Mesenchymal stem cell (in vitro differentiated cells and primary cell): ENCODE measurements around the gene CEACAM16.

Experiments
- DNase-seq: peaks from one replicate; pipeline ENCODE4 v3.0.0-alpha.2; 2013
- H2AFZ ChIP-seq: one replicate; pipeline ENCODE4 v1.6.1; 2013; ENCODE audit warnings: low read depth, mild to moderate bottlenecking, control low read depth, inconsistent platforms, low read length, moderate library complexity
- H2AK5ac ChIP-seq: 2 replicates; pipeline ENCODE4 v1.6.1; 2013; ENCODE audit warnings: low read length, moderate library complexity, mild to moderate bottlenecking, inconsistent platforms; ENCODE audit not compliant: severe bottlenecking
- H2BK120ac ChIP-seq: one replicate; pipeline ENCODE4 v1.6.1; 2013; ENCODE audit warnings: low read depth, mild to moderate bottlenecking, inconsistent platforms, low read length, moderate library complexity
- H2BK12ac ChIP-seq, 2 experiments: one replicate each; pipeline ENCODE4 v1.6.1; 2013; ENCODE audit warnings: inconsistent platforms in 2 of 2, low read length in 2 of 2, mild to moderate bottlenecking in 2 of 2, moderate library complexity in 2 of 2, control low read depth in 1 of 2
- H2BK15ac ChIP-seq: one replicate; pipeline ENCODE4 v1.6.1; 2013; ENCODE audit warnings: mild to moderate bottlenecking, low read depth, inconsistent platforms; ENCODE audit not compliant: poor library complexity, severe bottlenecking
- H2BK5ac ChIP-seq: 2 replicates; pipeline ENCODE4 v1.6.1; 2013; ENCODE audit warnings: low read depth, mild to moderate bottlenecking, low read length, control low read depth, inconsistent platforms; ENCODE audit not compliant: poor library complexity, severe bottlenecking
- H3K14ac ChIP-seq, 2 experiments: one replicate each; pipeline ENCODE4 v1.6.1; 2013; ENCODE audit warnings: inconsistent platforms in 2 of 2, low read length in 2 of 2, control low read depth in 1 of 2, mild to moderate bottlenecking in 1 of 2, moderate library complexity in 1 of 2
- H3K18ac ChIP-seq, 2 experiments: one replicate each; pipeline ENCODE4 v1.6.1; 2013; ENCODE audit warnings: inconsistent platforms in 2 of 2, low read length in 2 of 2, control low read depth in 1 of 2, low read depth in 1 of 2, mild to moderate bottlenecking in 1 of 2
- H3K23ac ChIP-seq, 2 experiments: one replicate each; pipeline ENCODE4 v1.6.1; 2013; ENCODE audit warnings: inconsistent platforms in 2 of 2, low read length in 2 of 2, mild to moderate bottlenecking in 2 of 2, moderate library complexity in 2 of 2, control low read depth in 1 of 2
- H3K27ac ChIP-seq: 2 replicates; pipeline ENCODE4 v1.5.1; 2013; ENCODE audit warnings: mild to moderate bottlenecking, moderate library complexity, low read length, control low read depth, inconsistent platforms; ENCODE audit not compliant: poor library complexity, severe bottlenecking
- H3K27me3 ChIP-seq, 2 experiments: 2 replicates each; pipeline versions ENCODE4 v1.6.1 to v1.7.0; 2013; ENCODE audit warnings: low read length in 2 of 2, mild to moderate bottlenecking in 2 of 2, moderate library complexity in 2 of 2, control low read depth in 1 of 2, inconsistent platforms in 1 of 2; ENCODE audit not compliant: control insufficient read depth in 1 of 2, insufficient read depth in 1 of 2
- H3K36me3 ChIP-seq, 2 experiments: 2 replicates each; pipeline versions ENCODE4 v1.6.1 to v1.7.0; 2013; ENCODE audit warnings: low read length in 2 of 2, control low read depth in 1 of 2, inconsistent platforms in 1 of 2, low read depth in 1 of 2, mild to moderate bottlenecking in 1 of 2; ENCODE audit not compliant: insufficient read depth in 2 of 2, control insufficient read depth in 1 of 2
- H3K4ac ChIP-seq, 2 experiments: one replicate each; pipeline ENCODE4 v1.6.1; 2013; ENCODE audit warnings: inconsistent platforms in 2 of 2, low read length in 2 of 2, mild to moderate bottlenecking in 2 of 2, moderate library complexity in 2 of 2, control low read depth in 1 of 2, low read depth in 1 of 2
- H3K4me1 ChIP-seq: 2 replicates; pipeline ENCODE4 v1.6.1; 2013; ENCODE audit warnings: low read depth, low read length, control low read depth; ENCODE audit not compliant: control insufficient read depth, insufficient read depth
- H3K4me2 ChIP-seq: 2 replicates; pipeline ENCODE4 v1.6.1; 2013; ENCODE audit warnings: low read length, mild to moderate bottlenecking, inconsistent platforms; ENCODE audit not compliant: poor library complexity, severe bottlenecking
- H3K4me3 ChIP-seq, 2 experiments: 2 replicates each; pipeline versions ENCODE4 v1.5.1 to v1.7.0; 2013; ENCODE audit warnings: low read length in 2 of 2, mild to moderate bottlenecking in 2 of 2, control low read depth in 1 of 2, low read depth in 1 of 2; ENCODE audit not compliant: insufficient read depth in 1 of 2
- H3K79me1 ChIP-seq: replicated peaks from 2 replicates; pipeline ENCODE4 v1.6.1; 2013; ENCODE audit warnings: mild to moderate bottlenecking, control low read depth, low read length, inconsistent platforms; ENCODE audit not compliant: poor library complexity, severe bottlenecking
- H3K9ac ChIP-seq: 2 replicates; pipeline ENCODE4 v1.7.0; 2013; ENCODE audit warnings: mild to moderate bottlenecking, low read length, moderate library complexity
- H3K9me3 ChIP-seq: 2 replicates; pipeline ENCODE4 v1.7.0; 2013; ENCODE audit warnings: mild to moderate bottlenecking, low read length; ENCODE audit not compliant: control insufficient read depth
- H4K8ac ChIP-seq: one replicate; pipeline ENCODE4 v1.6.1; 2013; ENCODE audit warnings: inconsistent platforms, mild to moderate bottlenecking, low read length, moderate library complexity
- H4K91ac ChIP-seq: one replicate; pipeline ENCODE4 v1.6.1; 2013; ENCODE audit warnings: mild to moderate bottlenecking, low read length, inconsistent platforms
- WGBS: methylation state at CpG from one replicate; pipeline ENCODE4 v1.1.7; 2013; ENCODE audit warnings: mixed read lengths; 5-methylcytosine and 5-hydroxymethylcytosine counted together

The CEACAM16 gene

DNA sequence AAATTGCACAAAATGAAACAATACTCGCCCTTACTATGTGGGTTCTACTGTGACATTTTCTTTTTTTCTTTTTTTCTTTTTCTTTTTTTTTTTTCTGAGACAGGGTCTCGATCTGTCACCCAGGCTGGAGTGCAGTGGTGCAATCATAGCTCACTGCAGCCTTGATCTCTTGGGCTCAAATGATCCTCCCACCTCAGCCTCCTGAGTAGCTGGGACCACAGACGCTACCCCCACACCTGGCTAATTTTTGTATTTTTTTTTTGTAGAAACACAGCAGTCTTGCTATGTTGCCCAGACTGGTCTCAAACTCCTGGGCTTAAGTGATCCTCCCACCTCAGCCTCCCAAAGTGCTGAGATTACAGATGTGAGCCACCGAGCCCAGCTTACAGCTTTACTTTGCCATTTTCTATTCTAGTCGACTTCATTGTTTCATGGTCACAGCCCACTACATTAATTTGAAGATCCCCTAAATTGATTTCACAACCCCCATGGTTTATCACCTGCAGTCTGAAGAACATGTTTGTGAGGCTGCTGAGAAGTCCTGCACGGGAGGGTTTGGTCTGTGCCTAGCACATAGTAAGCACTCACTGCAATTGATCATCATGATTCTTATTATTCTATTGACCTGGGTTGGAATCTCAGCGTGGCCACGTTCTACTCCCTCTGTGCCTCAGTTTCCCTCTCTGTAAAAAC, 53.3 kb downstream of the CEACAM16 start:
- H3K18ac ChIP-seq: no peak overlapping the region
- H3K27ac ChIP-seq: no peak overlapping the region
- no peak for DNase-seq
- H2BK5ac ChIP-seq: no peak overlapping the region
- peaks cover 52% of the 10 kb centered on the region for H3K4me1 ChIP-seq
- H3K4me3 ChIP-seq: peak overlapping the region in 1 of 2 experiments; percentile 83
- peak overlapping the region; percentile 53 for H2AK5ac ChIP-seq
- H3K23ac ChIP-seq: no peak overlapping the region
- no peak overlapping the region for H4K91ac ChIP-seq
- H4K8ac ChIP-seq: no peak overlapping the region
- no peak overlapping the region for H3K4me2 ChIP-seq
- H3K9me3 ChIP-seq: no peaks in the 10 kb centered on the region
- H3K79me1 ChIP-seq: peaks cover 7% of the 10 kb centered on the region
- peaks cover 19 to 51% of the 10 kb centered on the region in 2 experiments for H3K36me3 ChIP-seq
- H3K4ac ChIP-seq: no peak overlapping the region
- no peak overlapping the region for H2BK15ac ChIP-seq
- H2BK120ac ChIP-seq: no peak overlapping the region
- H2AFZ ChIP-seq: no peak overlapping the region
- peak overlapping the region in 1 of 2 experiments; percentile 91 for H2BK12ac ChIP-seq
- peak overlapping the region; percentile 89 for H3K9ac ChIP-seq
- no peaks in the 10 kb centered on the region for H3K27me3 ChIP-seq
- H3K14ac ChIP-seq: no peak overlapping the region
- 81% methylated on average over 8 of the region's 8 CpGs for WGBS

DNA sequence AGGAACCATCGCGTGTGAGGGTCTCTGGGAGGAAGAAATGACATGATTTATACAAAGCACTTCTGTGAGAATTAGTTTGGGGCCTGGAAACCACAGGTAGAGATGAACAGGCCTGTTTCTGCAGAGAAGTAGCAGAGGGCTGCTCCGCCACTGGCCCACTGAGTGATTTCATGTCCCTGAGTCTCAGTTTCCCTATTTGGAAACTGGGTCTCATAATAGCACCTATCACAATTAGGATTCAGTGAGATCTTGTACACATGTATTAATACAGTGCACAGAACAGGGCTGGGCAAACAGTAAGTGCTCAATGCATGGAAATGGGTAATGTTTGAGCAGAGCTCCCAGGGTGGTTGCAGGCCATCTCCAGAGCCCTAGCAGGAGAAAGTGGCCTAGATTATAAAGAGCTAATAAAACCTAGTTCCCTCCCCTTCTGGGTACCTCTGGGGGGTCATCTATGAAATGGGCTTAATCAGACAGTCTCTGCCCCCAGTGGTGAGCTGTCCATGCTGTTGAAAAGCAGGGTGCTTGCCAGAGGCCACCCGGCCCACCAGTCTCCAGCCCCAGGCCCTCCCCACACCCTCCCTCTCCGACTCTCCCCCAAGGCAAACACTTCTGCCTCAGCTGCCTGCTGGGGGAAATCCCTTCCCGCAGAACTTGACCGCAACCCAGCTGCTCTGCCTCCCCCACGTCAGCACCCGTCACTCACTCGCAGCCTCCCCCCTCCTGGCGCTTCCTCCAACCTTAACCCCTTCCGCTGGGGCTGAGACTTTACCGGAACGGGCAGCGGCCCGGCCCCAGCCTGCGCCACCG, 54.1 kb downstream of the CEACAM16 start:
- H2BK5ac ChIP-seq: no peak overlapping the region
- H3K27ac ChIP-seq: peak overlapping the region; percentile 74
- H4K8ac ChIP-seq: no peak overlapping the region
- no peak overlapping the region for H3K23ac ChIP-seq
- 20% methylated on average over 13 of the region's 18 CpGs for WGBS
- no peaks in the 10 kb centered on the region for H3K9me3 ChIP-seq
- H3K9ac ChIP-seq: peak overlapping the region; percentile 63
- H3K18ac ChIP-seq: peak overlapping the region in 1 of 2 experiments; percentile 58
- H3K4me3 ChIP-seq: peak overlapping the region in 1 of 2 experiments; percentile 68
- H3K4me2 ChIP-seq: peak overlapping the region; percentile 63
- H2BK15ac ChIP-seq: no peak overlapping the region
- no peak overlapping the region for H4K91ac ChIP-seq
- no peak overlapping the region for H2AFZ ChIP-seq
- DNase-seq: peak; percentile 98
- H3K79me1 ChIP-seq: peaks cover 7% of the 10 kb centered on the region
- peak overlapping the region; percentile 18 to 91 for H2BK12ac ChIP-seq
- H2BK120ac ChIP-seq: no peak overlapping the region
- H3K27me3 ChIP-seq: no peaks in the 10 kb centered on the region
- no peak overlapping the region for H3K14ac ChIP-seq
- peaks cover 19 to 56% of the 10 kb centered on the region in 2 experiments for H3K36me3 ChIP-seq
- peaks cover 59% of the 10 kb centered on the region for H3K4me1 ChIP-seq
- H3K4ac ChIP-seq: peak overlapping the region in 1 of 2 experiments; percentile 94
- peak overlapping the region; percentile 53 for H2AK5ac ChIP-seq

DNA sequence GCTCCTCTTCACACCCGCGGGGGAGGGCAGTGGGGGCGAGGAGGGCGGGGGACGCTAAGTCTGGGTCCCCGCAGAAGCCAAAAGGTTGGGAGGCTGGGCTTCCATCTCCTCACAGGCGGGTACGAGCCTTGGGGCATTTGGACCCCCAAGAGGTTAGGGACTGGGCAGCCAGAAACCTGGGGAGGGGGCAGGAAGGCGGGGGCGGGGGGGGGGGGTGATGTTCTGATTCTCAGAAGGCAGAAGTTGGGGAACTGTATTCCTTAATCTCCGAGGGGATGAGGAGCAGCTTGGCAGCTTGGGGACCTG, 54.6 kb downstream of the CEACAM16 start:
- H4K91ac ChIP-seq: no peak overlapping the region
- H3K4ac ChIP-seq: peak overlapping the region in 1 of 2 experiments; percentile 94
- peak overlapping the region; percentile 91 for H4K8ac ChIP-seq
- no peak overlapping the region for H3K14ac ChIP-seq
- H2BK5ac ChIP-seq: peak overlapping the region; percentile 63
- H2BK12ac ChIP-seq: peak overlapping the region; percentile 14 to 17
- no peak overlapping the region for H2BK15ac ChIP-seq
- peak overlapping the region; percentile 72 for H2AK5ac ChIP-seq
- H3K4me3 ChIP-seq: peak overlapping the region in 1 of 2 experiments; percentile 79
- 0% methylated on average over 3 of the region's 11 CpGs for WGBS
- H2BK120ac ChIP-seq: peak overlapping the region; percentile 74
- no peaks in the 10 kb centered on the region for H3K27me3 ChIP-seq
- H3K4me2 ChIP-seq: peak overlapping the region; percentile 86
- peaks cover 65% of the 10 kb centered on the region for H3K4me1 ChIP-seq
- peaks cover 8% of the 10 kb centered on the region for H3K79me1 ChIP-seq
- H2AFZ ChIP-seq: no peak overlapping the region
- peaks cover 24 to 60% of the 10 kb centered on the region in 2 experiments for H3K36me3 ChIP-seq
- H3K23ac ChIP-seq: no peak overlapping the region
- no peak for DNase-seq
- H3K18ac ChIP-seq: peak overlapping the region; percentile 79 to 93
- peak overlapping the region; percentile 90 for H3K9ac ChIP-seq
- H3K27ac ChIP-seq: peak overlapping the region; percentile 60
- no peaks in the 10 kb centered on the region for H3K9me3 ChIP-seq
